ENCODE results near the gene CD6.

The CD6 gene

GRCh38 chr11:61011950-61012736, 40.7 kb downstream of the CD6 start:
- DNase-seq, result no peak

- no peak for DNase-seq
These were observed 41.3 kb downstream of the CD6 start for GRCh38 chr11:61012737-61013215.

- no peak for DNase-seq
These were observed 46.6 kb downstream of the CD6 start for GRCh38 chr11:61018059-61018458.

GRCh38 chr11:61019037-61019831, 47.8 kb downstream of the CD6 start:
- no peak for DNase-seq

GRCh38 chr11:61019832-61020405, 48.4 kb downstream of the CD6 start:
- no peak for DNase-seq

GRCh38 chr11:61020551-61021235, 49.2 kb downstream of the CD6 start:
- no peak for DNase-seq

GRCh38 chr11:61021661-61022212, 50.3 kb downstream of the CD6 start:
- no peak for DNase-seq

GRCh38 chr11:61022311-61023085, 51.0 kb downstream of the CD6 start:
- DNase-seq, result no peak

- no peak for DNase-seq
These were observed 51.8 kb downstream of the CD6 start for GRCh38 chr11:61023086-61023965.

- no peak for DNase-seq
These were observed 52.5 kb downstream of the CD6 start for GRCh38 chr11:61023966-61024295.

- no peak for DNase-seq
These were observed 53.7 kb downstream of the CD6 start for GRCh38 chr11:61024938-61025820.

GRCh38 chr11:61025821-61026120, 54.3 kb downstream of the CD6 start:
- no peak for DNase-seq

- no peak for DNase-seq
These were observed 54.9 kb downstream of the CD6 start for GRCh38 chr11:61026121-61027031.

GRCh38 chr11:61027141-61027840, 55.8 kb downstream of the CD6 start:
- no peak for DNase-seq

GRCh38 chr11:61028135-61028729, 56.8 kb downstream of the CD6 start:
- DNase-seq, result peak in 1 of 2 experiments; percentile 19

GRCh38 chr11:61032824-61033223, 61.3 kb downstream of the CD6 start:
- no peak for DNase-seq

GRCh38 chr11:61033417-61033816, 61.9 kb downstream of the CD6 start:
- DNase-seq, result no peak

- no peak for DNase-seq
These were observed 62.6 kb downstream of the CD6 start for GRCh38 chr11:61034111-61034510.
